Measurements from ENCODE around the gene EPHA4.

- TF ChIP-seq CTCF (conservative IDR thresholded peaks at IDR 0.05; ENCODE audit: low read depth, low read length) (no peak), CEBPB (IDR thresholded peaks at IDR 0.05; ENCODE audit: low read depth, low read length) (no peak), RAD21 (IDR thresholded peaks at IDR 0.05; ENCODE audit: low read length) (no peak), ELK1 (IDR thresholded peaks at IDR 0.05; ENCODE audit: borderline replicate concordance, low read depth, low read length) (no peak), NFE2L2 (IDR thresholded peaks at IDR 0.05; ENCODE audit: low read depth, low read length) (no peak), POLR2A (IDR thresholded peaks at IDR 0.05; ENCODE audit: low read depth, low read length) (no peak)
These were observed 183.2 kb downstream of the EPHA4 start for GRCh38 chr2:221388891-221389290.
